ENCODE measurements around the gene ATR. TPM values are rescaled to one million over a fixed set of nuclear protein-coding genes. Genes with fewer than 3 reads are reported as not detected.
"Not testable (repeated sequence)": the region's sequence is repeated elsewhere in the genome, so short reads cannot be mapped to it uniquely, and the experiment has no call there.

ATR gene
- polyA plus RNA-seq, 1 experiment = 17.9 TPM

DNA sequence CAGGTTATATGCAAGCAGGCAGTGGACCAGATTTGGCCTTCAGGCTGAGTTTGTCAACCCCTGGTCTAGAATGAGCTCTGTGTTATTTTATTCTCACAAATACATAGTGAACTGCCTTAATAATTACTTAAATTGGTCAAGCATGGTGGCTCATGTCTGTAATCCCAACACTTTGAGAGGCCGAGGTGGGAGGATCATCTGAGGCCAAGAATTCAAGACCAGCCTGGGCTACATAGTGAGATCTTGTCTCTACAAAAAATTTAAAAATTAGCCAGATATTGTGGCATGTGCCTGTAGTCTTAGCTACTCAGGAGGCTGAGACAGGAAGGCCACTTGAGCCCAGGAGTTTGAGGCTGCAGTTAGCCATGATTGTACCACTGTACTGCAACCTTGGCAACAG is 32.7 kb upstream of the ATR start:
- CTCF ChIA-PET = no interaction called here
- no peak for TF ChIP-seq CTCF (IDR thresholded peaks at IDR 0.05; ENCODE audit: low read depth, low read length)
- Histone ChIP-seq H3K27me3 (ENCODE audit: control insufficient read depth, insufficient read depth, low read length) (no peaks in the 10 kb centered on the region), H3K4me3 (ENCODE audit: low read depth, low read length) (no peak overlapping the region), H3K27ac (ENCODE audit: low read depth, low read length) (no peak overlapping the region), H3K9me3 (ENCODE audit: control insufficient read depth, insufficient read depth, low read length) (no peaks in the 10 kb centered on the region)
- DNase-seq (ENCODE audit: low read depth, low spot score) = no peak
- POLR2A ChIA-PET = no interaction called here

GRCh38 chr3:142609136-142609535 is 30.6 kb upstream of the ATR start:
- CTCF ChIA-PET = interaction anchor here (0.6 to 1.2 kb wide), 2 partner anchors 17 to 484 kb away, joined by 3 to 4 read pairs; no protein-coding TSS in a partner anchor
- Histone ChIP-seq H3K9me3 (ENCODE audit: control insufficient read depth, insufficient read depth, low read length) (no peaks in the 10 kb centered on the region), H3K27ac (ENCODE audit: low read depth, low read length) (no peak overlapping the region), H3K27me3 (ENCODE audit: control insufficient read depth, insufficient read depth, low read length) (no peaks in the 10 kb centered on the region), H3K4me3 (ENCODE audit: low read depth, low read length) (no peak overlapping the region)
- no peak for DNase-seq (ENCODE audit: low read depth, low spot score)
- no peak for TF ChIP-seq CTCF (IDR thresholded peaks at IDR 0.05; ENCODE audit: low read depth, low read length)
- POLR2A ChIA-PET = no interaction called here

DNA sequence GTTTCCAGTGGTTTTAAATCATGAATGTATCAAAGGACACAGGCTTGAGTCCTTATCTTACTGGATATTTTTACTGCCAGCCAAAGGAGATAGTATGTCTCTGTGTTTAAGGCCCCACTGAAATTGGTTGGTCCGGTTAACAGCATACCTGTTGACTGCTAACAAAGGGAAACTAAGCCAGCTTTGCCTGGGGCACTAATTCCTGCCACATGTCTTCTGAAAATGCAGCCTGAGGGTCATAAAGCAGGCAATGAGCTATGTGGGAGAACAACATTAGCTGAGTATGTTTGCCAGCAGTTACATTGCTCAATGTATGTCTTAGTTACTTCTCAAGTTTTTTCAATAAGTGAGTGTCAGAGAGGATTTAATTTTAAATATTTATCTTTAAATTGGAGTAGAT is 30.1 kb upstream of the ATR start:
- Histone ChIP-seq H3K27ac (ENCODE audit: low read depth, low read length) (no peak overlapping the region), H3K9me3 (ENCODE audit: control insufficient read depth, insufficient read depth, low read length) (no peaks in the 10 kb centered on the region), H3K27me3 (ENCODE audit: control insufficient read depth, insufficient read depth, low read length) (peaks cover 2% of the 10 kb centered on the region), H3K4me3 (ENCODE audit: low read depth, low read length) (no peak overlapping the region)
- ChIA-PET CTCF (interaction anchor here (0.6 to 1.2 kb wide), 2 partner anchors 17 to 483 kb away, joined by 3 to 4 read pairs; no protein-coding TSS in a partner anchor), POLR2A (no interaction called here)
- no peak for TF ChIP-seq CTCF (IDR thresholded peaks at IDR 0.05; ENCODE audit: low read depth, low read length)
- DNase-seq (ENCODE audit: low read depth, low spot score) = no peak

- H3K27ac ChIP-seq (ENCODE audit: low read depth, low read length) = no peak overlapping the region
- no peak overlapping the region for H3K4me3 ChIP-seq (ENCODE audit: low read depth, low read length)
- POLR2A ChIA-PET = no interaction called here
- no peaks in the 10 kb centered on the region for H3K9me3 ChIP-seq (ENCODE audit: control insufficient read depth, insufficient read depth, low read length)
- peaks cover 2% of the 10 kb centered on the region for H3K27me3 ChIP-seq (ENCODE audit: control insufficient read depth, insufficient read depth, low read length)
- TF ChIP-seq CTCF (IDR thresholded peaks at IDR 0.05; ENCODE audit: low read depth, low read length) = no peak
- no peak for DNase-seq (ENCODE audit: low read depth, low spot score)
- CTCF ChIA-PET = no interaction called here
Observed at GRCh38 chr3:142604940-142605339, 26.4 kb upstream of the ATR start.

DNA sequence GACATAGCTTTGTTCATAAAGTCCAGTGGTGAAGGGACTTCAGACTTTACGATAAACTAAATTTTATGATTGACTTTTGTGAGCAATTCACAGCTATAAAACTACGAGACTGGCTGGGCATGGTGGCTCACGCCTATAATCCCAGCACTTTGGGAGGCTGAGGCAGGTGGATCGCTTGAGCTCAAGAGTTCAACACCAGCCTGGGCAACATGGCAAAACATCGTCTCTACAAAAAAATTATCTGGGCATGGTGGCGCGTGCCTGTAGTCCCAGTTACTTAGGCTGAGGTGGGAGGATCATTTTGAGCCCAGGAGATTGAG is 24.8 kb upstream of the ATR start:
- CTCF ChIA-PET = interaction anchor here (1.0 to 1.3 kb wide), 3 partner anchors 16 to 226 kb away, joined by 3 to 4 read pairs (median 3); no protein-coding TSS in a partner anchor
- H3K27ac ChIP-seq (ENCODE audit: low read depth, low read length); POLR2A ChIA-PET: not testable (repeated sequence)

More for the DNA sequence above, 24.8 kb upstream of the ATR start:
- not testable (repeated sequence) for DNase-seq (ENCODE audit: low read depth, low spot score); H3K4me3 ChIP-seq (ENCODE audit: low read depth, low read length); H3K27me3 ChIP-seq (ENCODE audit: control insufficient read depth, insufficient read depth, low read length); H3K9me3 ChIP-seq (ENCODE audit: control insufficient read depth, insufficient read depth, low read length)
